K562 (cell line): Measurements from ENCODE around the gene SLC13A3. TPM values are rescaled to one million over a fixed set of nuclear protein-coding genes. Genes with fewer than 3 reads are reported as not detected.

Experiments used
- ATAC-seq: fragments of 200-7000 bp; cut with Tn5 transposase; 3 replicates; pipeline ENCODE4 v1.9.1; 2020; ENCODE audit warnings: moderate library complexity
- BruUV-seq: library from RNA; stranded (reverse); fragments of 400-500 nt; replicated peaks from 2 replicates; lab custom pipeline; 2021; lab: Mats Ljungman, UMichigan
- CTCF ChIA-PET: fragments of 300-600 bp; formaldehyde crosslinking; extraction: SDS; loops from one replicate; lab custom pipeline; 2021; ENCODE audit warnings: low intra/inter-chr PET ratio; lab: Yijun Ruan, JAX
- POLR2A ChIA-PET: fragments of 300-600, 350-650 bp; sonication (Branson Sonifier 250); formaldehyde crosslinking; extraction: SDS; loops from one replicate; lab custom pipeline; 2021; ENCODE audit warnings: antibody characterized with exemption, inconsistent platforms; lab: Yijun Ruan, JAX
- DNase-seq, 4 experiments: peaks; one replicate each; pipeline versions ENCODE4 v3.0.0 to v3.0.0-alpha.2; 2011 to 2018; ENCODE audit warnings: low spot score in 3 of 4, mixed read lengths in 3 of 4; ENCODE audit errors: extremely low read depth in 1 of 4
- FAIRE-seq: peaks from 2 replicates; lab custom pipeline; 2011; peaks lifted over from hg19 to GRCh38; lab: Jason Lieb, UNC
- H2AFZ ChIP-seq: 2 replicates; pipeline ENCODE4 v1.6.0; 2011; ENCODE audit warnings: low read depth, low read length, control low read depth, inconsistent platforms
- H3K27ac ChIP-seq: fragments of 200-600 bp; 3 replicates; pipeline ENCODE4 v1.8.0; 2011; ENCODE audit warnings: low read depth, mild to moderate bottlenecking, control low read depth, inconsistent platforms, low read length, moderate library complexity, mixed read lengths; ENCODE audit errors: extremely low read depth
- H3K27me3 ChIP-seq, 2 experiments: fragments of 300-600 bp in 1 of 2; 2 replicates in 1 of 2; 3 replicates in 1 of 2; pipeline versions ENCODE4 v1.6.0 to v1.8.0; 2011; ENCODE audit warnings: inconsistent platforms in 2 of 2, low read length in 2 of 2, mild to moderate bottlenecking in 1 of 2, mixed read lengths in 1 of 2, moderate library complexity in 1 of 2; ENCODE audit not compliant: control insufficient read depth in 2 of 2, insufficient read depth in 2 of 2
- H3K36me3 ChIP-seq: fragments of 300-600 bp; 3 replicates; pipeline ENCODE4 v1.8.0; 2011; ENCODE audit warnings: mild to moderate bottlenecking, low read length, inconsistent platforms; ENCODE audit not compliant: control insufficient read depth, insufficient read depth
- H3K4me1 ChIP-seq, 2 experiments: fragments of 200-600 bp in 1 of 2; replicated peaks in 1 of 2; 2 replicates in 1 of 2; 3 replicates in 1 of 2; pipeline versions ENCODE4 v1.5.1 to v1.8.0; 2011; ENCODE audit warnings: inconsistent platforms in 2 of 2, low read length in 2 of 2, mild to moderate bottlenecking in 1 of 2, mixed read lengths in 1 of 2, moderate library complexity in 1 of 2; ENCODE audit not compliant: control insufficient read depth in 2 of 2, insufficient read depth in 2 of 2
- H3K4me2 ChIP-seq: 2 replicates; pipeline ENCODE4 v1.6.1; 2011; ENCODE audit warnings: low read length, control low read depth, inconsistent platforms, mixed read lengths; ENCODE audit not compliant: insufficient read depth
- H3K4me3 ChIP-seq: fragments of 200-600 bp; sonication (generic), shearing (Covaris generic); 2 replicates; pipeline ENCODE4 v1.5.1; 2016; ENCODE audit warnings: control low read depth, inconsistent platforms
- H3K79me2 ChIP-seq: fragments of 200-600 bp; 3 replicates; pipeline ENCODE4 v1.8.0; 2011; ENCODE audit warnings: low read length, inconsistent platforms; ENCODE audit not compliant: control insufficient read depth, insufficient read depth
- H3K9ac ChIP-seq, 2 experiments: 2 replicates each; pipeline versions ENCODE4 v1.6.0 to v1.6.1; 2011; ENCODE audit warnings: low read depth in 2 of 2, low read length in 2 of 2, control low read depth in 1 of 2, inconsistent platforms in 1 of 2, mild to moderate bottlenecking in 1 of 2, mixed read lengths in 1 of 2; ENCODE audit not compliant: insufficient read depth in 1 of 2
- H3K9me1 ChIP-seq: one replicate; pipeline ENCODE4 v1.6.0; 2011; ENCODE audit warnings: inconsistent platforms, mild to moderate bottlenecking, low read length, moderate library complexity; ENCODE audit not compliant: control insufficient read depth, insufficient read depth
- H3K9me3 ChIP-seq: replicated peaks from 2 replicates; pipeline ENCODE4 v1.5.1; 2011; ENCODE audit warnings: low read depth, low read length, inconsistent platforms; ENCODE audit not compliant: control insufficient read depth, insufficient read depth
- H4K20me1 ChIP-seq: replicated peaks from 2 replicates; pipeline ENCODE4 v1.6.1; 2011; ENCODE audit warnings: low read length, inconsistent platforms, mixed read lengths; ENCODE audit not compliant: control insufficient read depth, insufficient read depth
- CBX2 ChIP-seq: fragments of 200-600 bp; sonication (generic); IDR thresholded peaks from one replicate; pipeline ENCODE4 v1.6.1; 2012; ENCODE audit warnings: mild to moderate bottlenecking, low read length, inconsistent platforms; ENCODE audit not compliant: insufficient read depth, poor library complexity, severe bottlenecking
- CCAR2 ChIP-seq: fragments of 200-400 bp; formaldehyde crosslinking; IDR thresholded peaks from 2 replicates; pipeline ENCODE4 v1.6.1; 2017; ENCODE audit warnings: mild to moderate bottlenecking, low read depth, low read length
- EZH2 ChIP-seq: IDR thresholded peaks from 2 replicates; pipeline ENCODE4 v1.6.1; 2012; ENCODE audit warnings: low read depth, mild to moderate bottlenecking, inconsistent platforms, low read length, borderline replicate concordance
- HOXB6 ChIP-seq: fragments of 250-450 bp; sonication (Bioruptor Pico); IDR thresholded peaks from 2 replicates; pipeline ENCODE4 v1.5.1; 2022; ENCODE audit warnings: mild to moderate bottlenecking, borderline replicate concordance
- KDM4B ChIP-seq, 2 experiments: fragments of 450-650 bp in 1 of 2; sonication (generic) in 1 of 2; IDR thresholded peaks; 2 replicates each; pipeline ENCODE4 v1.6.1; 2016 to 2017; ENCODE audit warnings: borderline replicate concordance in 2 of 2, antibody characterized with exemption in 1 of 2, low read depth in 1 of 2, mild to moderate bottlenecking in 1 of 2
- PML ChIP-seq: IDR thresholded peaks from 2 replicates; pipeline ENCODE4 v1.6.1; 2012; ENCODE audit warnings: low read length, inconsistent platforms
- SRF ChIP-seq, 2 experiments: fragments of 250-450, 450-650 bp in 1 of 2; sonication (Bioruptor Pico) in 1 of 2; sonication (generic) in 1 of 2; formaldehyde crosslinking; IDR thresholded peaks; 2 replicates each; pipeline versions ENCODE4 v1.5.0 to v1.5.1; 2020 to 2022; ENCODE audit warnings: mild to moderate bottlenecking in 1 of 2, missing genetic modification reagents in 1 of 2
- XRCC5 ChIP-seq: fragments of 200-400 bp; formaldehyde crosslinking; IDR thresholded peaks from 2 replicates; pipeline ENCODE4 v1.6.1; 2017; ENCODE audit warnings: low read depth, mild to moderate bottlenecking, low read length
- ZNF584 ChIP-seq: fragments of 200-800 bp; sonication (Bioruptor generic); IDR thresholded peaks from 2 replicates; pipeline ENCODE4 v1.6.1; 2016; ENCODE audit warnings: low read depth, mild to moderate bottlenecking, missing genetic modification characterization, missing compliant biosample characterization
- ZNF696 ChIP-seq: fragments of 250-450 bp; sonication (Bioruptor Pico); conservative IDR thresholded peaks from 2 replicates; pipeline ENCODE4 v1.4.0; 2020; ENCODE audit warnings: mild to moderate bottlenecking, moderate library complexity
- WGBS: fragments of 100-300 bp; shearing (Covaris generic); methylation state at CpG from one replicate; pipeline ENCODE4 v1.1.6; 2016; ENCODE audit warnings: low coverage, mixed read lengths; ENCODE audit not compliant: insufficient coverage; ENCODE audit errors: missing lambda C conversion rate; 5-methylcytosine and 5-hydroxymethylcytosine counted together
- in situ Hi-C: fragments of 300-500 bp; cut with MboI; formaldehyde crosslinking; loops from 4 replicates; pipeline ENCODE4 v1.15.0; 2018; ENCODE audit warnings: inconsistent platforms, mixed read lengths
- intact Hi-C: fragments of 100-400 bp; cut with micrococcal nuclease; formaldehyde crosslinking; loops from 2 replicates; pipeline ENCODE4 v1.14.2; 2022
- polyA plus RNA-seq, 8 experiments: library from polyadenylated mRNA; depleted of rRNA in 4 of 8; stranded (reverse) in 5 of 8; unstranded in 3 of 8; fragments of >200 nt; fragmentation: Nextera tagmentation in 2 of 8; fragmentation: Illumina TruSeq in 1 of 8; extraction: Ambion mirVana in 2 of 8; extraction: Trizol in 1 of 8; gene quantifications; 2 replicates each; pipeline versions ENCODE4 v1.2.1 to v1.2.3, GENCODE V29; 2011 to 2014; ENCODE audit warnings: inconsistent platforms in 1 of 8, missing spikeins in 1 of 8
- total RNA-seq, 7 experiments: library from RNA; depleted of rRNA in 6 of 7; stranded (reverse); fragments of >200 nt in 6 of 7; fragmentation: Illumina TruSeq in 2 of 7; extraction: Trizol in 2 of 7; gene quantifications; 2 replicates each; pipeline versions ENCODE4 v1.2.1 to v1.2.3, GENCODE V29; 2011 to 2021; ENCODE audit warnings: low replicate concordance in 1 of 7
- TF ChIP-seq, protein P1 (sequence below): fragments of 450-650 bp; formaldehyde crosslinking; IDR thresholded peaks from 2 replicates; pipeline ENCODE4 v1.4.0; 2020; ENCODE audit warnings: mild to moderate bottlenecking, moderate library complexity
- TF ChIP-seq, protein P2 (sequence below): fragments of 450-650 bp; IDR thresholded peaks from 2 replicates; pipeline ENCODE4 v1.6.1; 2016

Gene SLC13A3
- total and polyA plus RNA-seq, 9 of the 15 experiments (the other 6 are each of a cell fraction or from before 2014, with no cell fraction given), result 5.5 to 16.4 (median 8.5) TPM

DNA sequence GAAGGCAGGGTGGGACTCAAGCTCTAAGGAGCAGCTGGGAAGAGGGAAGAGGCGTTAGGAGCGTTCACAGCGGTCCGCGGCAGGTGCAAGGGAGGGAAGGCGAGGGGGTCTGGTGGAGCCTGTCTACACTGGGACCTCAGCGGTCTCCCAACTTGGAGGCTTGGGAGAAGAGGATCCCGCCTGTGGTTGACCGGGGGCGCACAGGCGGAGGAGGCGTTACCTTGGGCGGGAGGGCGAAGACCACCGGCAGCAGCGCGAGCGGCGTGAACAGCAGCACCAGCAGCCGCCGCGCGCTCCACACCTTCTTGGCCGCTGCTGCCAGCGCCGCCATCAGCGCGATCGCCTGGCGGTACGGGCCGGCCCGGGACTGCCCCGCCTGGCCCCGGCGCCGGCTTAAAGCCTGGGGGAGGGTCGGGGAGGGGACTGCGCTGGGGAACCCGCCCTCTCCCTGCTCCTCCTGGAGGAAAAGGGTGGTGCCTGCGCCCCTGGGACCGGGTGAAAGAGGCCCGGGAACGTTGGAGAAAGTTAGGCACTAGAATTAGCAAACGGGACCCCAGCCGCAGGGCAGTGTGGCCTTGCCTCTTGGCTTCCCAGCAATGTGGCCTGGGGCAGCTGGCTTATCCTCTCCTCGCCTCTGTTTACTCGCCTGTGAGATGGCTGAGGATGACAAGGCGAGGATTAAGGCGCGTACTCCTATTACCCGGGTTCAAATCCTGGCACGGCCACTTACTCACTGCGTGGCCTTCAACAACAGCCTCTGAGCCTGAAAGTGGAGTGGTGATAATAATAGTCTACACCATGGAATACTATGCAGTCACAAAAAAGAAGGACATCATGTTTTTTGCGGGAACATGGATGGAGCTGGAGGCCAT is at the start of gene SLC13A3 (continued):
- no peak for TF ChIP-seq XRCC5

DNA sequence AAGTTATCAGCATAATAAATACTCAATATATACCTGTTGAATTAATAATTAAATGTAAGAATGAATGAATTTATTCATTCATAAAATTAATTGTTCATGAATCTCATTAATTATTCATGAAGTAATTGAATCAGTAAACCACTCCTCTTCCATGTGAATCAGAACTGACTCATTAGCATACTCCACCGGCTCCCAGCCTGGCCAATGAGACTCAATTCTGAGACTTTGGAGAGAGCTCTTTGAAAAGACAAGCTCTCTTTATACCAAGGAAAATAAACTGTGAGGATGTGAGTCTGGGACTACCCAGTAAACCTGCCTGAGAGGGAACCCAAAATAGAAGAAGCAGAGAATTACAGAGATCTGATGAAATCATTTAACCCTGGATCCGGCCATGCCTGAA is 49.8 kb upstream of the SLC13A3 start:
- no peak for DNase-seq
- Histone ChIP-seq H3K9me3 (no peaks in the 10 kb centered on the region), H3K79me2 (no peaks in the 10 kb centered on the region), H3K9me1 (no peaks in the 10 kb centered on the region), H3K4me1 (0 out of 5 replicates have a peak, but pooled peaks cover 0 to 5% of the 10 kb centered on the region in 2 experiments), H4K20me1 (no peaks in the 10 kb centered on the region), H3K36me3 (no peaks in the 10 kb centered on the region), H3K9ac (no peak overlapping the region), H2AFZ (no peak overlapping the region), H3K27ac (no peak overlapping the region), H3K27me3 (no peaks in the 10 kb centered on the region), H3K4me3 (no peak overlapping the region), H3K4me2 (no peak overlapping the region)
- CTCF ChIA-PET, result no interaction called here
- TF ChIP-seq, protein P1, sequence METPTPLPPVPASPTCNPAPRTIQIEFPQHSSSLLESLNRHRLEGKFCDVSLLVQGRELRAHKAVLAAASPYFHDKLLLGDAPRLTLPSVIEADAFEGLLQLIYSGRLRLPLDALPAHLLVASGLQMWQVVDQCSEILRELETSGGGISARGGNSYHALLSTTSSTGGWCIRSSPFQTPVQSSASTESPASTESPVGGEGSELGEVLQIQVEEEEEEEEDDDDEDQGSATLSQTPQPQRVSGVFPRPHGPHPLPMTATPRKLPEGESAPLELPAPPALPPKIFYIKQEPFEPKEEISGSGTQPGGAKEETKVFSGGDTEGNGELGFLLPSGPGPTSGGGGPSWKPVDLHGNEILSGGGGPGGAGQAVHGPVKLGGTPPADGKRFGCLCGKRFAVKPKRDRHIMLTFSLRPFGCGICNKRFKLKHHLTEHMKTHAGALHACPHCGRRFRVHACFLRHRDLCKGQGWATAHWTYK (CRISPR knock-in tag), result no peak
- no peak for TF ChIP-seq CCAR2
- TF ChIP-seq EZH2, result no peak
- no peak for TF ChIP-seq ZNF696 (CRISPR knock-in tag)
- TF ChIP-seq, protein P2, sequence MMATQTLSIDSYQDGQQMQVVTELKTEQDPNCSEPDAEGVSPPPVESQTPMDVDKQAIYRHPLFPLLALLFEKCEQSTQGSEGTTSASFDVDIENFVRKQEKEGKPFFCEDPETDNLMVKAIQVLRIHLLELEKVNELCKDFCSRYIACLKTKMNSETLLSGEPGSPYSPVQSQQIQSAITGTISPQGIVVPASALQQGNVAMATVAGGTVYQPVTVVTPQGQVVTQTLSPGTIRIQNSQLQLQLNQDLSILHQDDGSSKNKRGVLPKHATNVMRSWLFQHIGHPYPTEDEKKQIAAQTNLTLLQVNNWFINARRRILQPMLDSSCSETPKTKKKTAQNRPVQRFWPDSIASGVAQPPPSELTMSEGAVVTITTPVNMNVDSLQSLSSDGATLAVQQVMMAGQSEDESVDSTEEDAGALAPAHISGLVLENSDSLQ, result no peak
- no peak for TF ChIP-seq PML
- TF ChIP-seq HOXB6 (CRISPR knock-in tag), result no peak
- TF ChIP-seq SRF (CRISPR knock-in tag; IDR thresholded peaks at IDR 0.05), result no peak
- no peak for TF ChIP-seq KDM4B (IDR thresholded peaks at IDR 0.05; ENCODE audit: borderline replicate concordance in 2 of 2, low read depth in 1 of 2)
- no peak for TF ChIP-seq ZNF584 (CRISPR knock-in tag)
- TF ChIP-seq CBX2, result no peak
- in situ Hi-C loops, result no loop called here
- POLR2A ChIA-PET, result no interaction called here
- intact Hi-C loops, result loop anchor here (5.0 kb wide), 1 partner anchor 179 kb away; no protein-coding TSS in a partner anchor
- no peak for ATAC-seq
- 8% methylated on average over 2 of the region's 2 CpGs for WGBS
- BruUV-seq, result no TSS peak
- no peak for FAIRE-seq
